Neuronal stem cell (in vitro differentiated cells): ENCODE measurements around the gene PARN.
"Not testable (repeated sequence)": the region's sequence is repeated elsewhere in the genome, so short reads cannot be mapped to it uniquely, and the experiment has no call there.

Experiments
- DNase-seq: peaks from one replicate; pipeline ENCODE4 v3.0.0-alpha.2; 2013; ENCODE audit warnings: low spot score
- H2AFZ ChIP-seq: one replicate; pipeline ENCODE4 v1.6.1; 2013; ENCODE audit warnings: mild to moderate bottlenecking, low read length, inconsistent platforms
- H2AK5ac ChIP-seq: 2 replicates; pipeline ENCODE4 v1.6.1; 2013; ENCODE audit warnings: low read depth, mild to moderate bottlenecking, inconsistent platforms, low read length, moderate library complexity, mixed read lengths
- H2BK120ac ChIP-seq: 2 replicates; pipeline ENCODE4 v1.6.1; 2013; ENCODE audit warnings: low read depth, mild to moderate bottlenecking, inconsistent platforms, low read length, moderate library complexity, mixed read lengths
- H2BK12ac ChIP-seq: one replicate; pipeline ENCODE4 v1.6.1; 2013; ENCODE audit warnings: low read length, inconsistent platforms
- H2BK15ac ChIP-seq: 2 replicates; pipeline ENCODE4 v1.6.1; 2013; ENCODE audit warnings: mild to moderate bottlenecking, low read length, inconsistent platforms, mixed read lengths
- H2BK5ac ChIP-seq: one replicate; pipeline ENCODE4 v1.6.1; 2013; ENCODE audit warnings: inconsistent platforms, mild to moderate bottlenecking, low read length, moderate library complexity
- H3K14ac ChIP-seq: one replicate; pipeline ENCODE4 v1.6.1; 2013; ENCODE audit warnings: low read length, inconsistent platforms
- H3K18ac ChIP-seq: 2 replicates; pipeline ENCODE4 v1.6.1; 2013; ENCODE audit warnings: low read length, inconsistent platforms
- H3K23ac ChIP-seq: 2 replicates; pipeline ENCODE4 v1.6.1; 2013; ENCODE audit warnings: low read depth, mild to moderate bottlenecking, mixed read lengths, low read length, inconsistent platforms; ENCODE audit not compliant: poor library complexity
- H3K27ac ChIP-seq: replicated peaks from 3 replicates; pipeline ENCODE4 v1.5.1; 2013; ENCODE audit warnings: low read length, inconsistent platforms
- H3K27me3 ChIP-seq, 3 experiments: 2 replicates each; pipeline ENCODE4 v1.6.1; 2013; ENCODE audit warnings: low read length in 3 of 3, mild to moderate bottlenecking in 2 of 3, inconsistent platforms in 1 of 3, low read depth in 1 of 3, mixed read lengths in 1 of 3, moderate library complexity in 1 of 3; ENCODE audit not compliant: control insufficient read depth in 3 of 3, insufficient read depth in 3 of 3
- H3K36me3 ChIP-seq, 2 donors: replicated peaks in 1 of 2; 2 replicates each; pipeline ENCODE4 v1.6.1; 2013; ENCODE audit warnings: low read length in 2 of 2; ENCODE audit not compliant: control insufficient read depth in 2 of 2, insufficient read depth in 2 of 2
- H3K4ac ChIP-seq: 2 replicates; pipeline ENCODE4 v1.6.1; 2013; ENCODE audit warnings: inconsistent platforms, mild to moderate bottlenecking, low read length, moderate library complexity
- H3K4me1 ChIP-seq, 2 donors: 1 replicate in 1 of 2; 2 replicates in 1 of 2; pipeline ENCODE4 v1.6.1; 2013; ENCODE audit warnings: low read length in 2 of 2, low read depth in 1 of 2; ENCODE audit not compliant: control insufficient read depth in 2 of 2, insufficient read depth in 1 of 2
- H3K4me2 ChIP-seq: one replicate; pipeline ENCODE4 v1.6.1; 2013; ENCODE audit warnings: mild to moderate bottlenecking, low read length, inconsistent platforms; ENCODE audit not compliant: insufficient read depth, poor library complexity, severe bottlenecking
- H3K4me3 ChIP-seq, 2 donors: 2 replicates each; pipeline ENCODE4 v1.5.1; 2013; ENCODE audit warnings: low read length in 2 of 2, mild to moderate bottlenecking in 2 of 2, inconsistent platforms in 1 of 2, moderate library complexity in 1 of 2
- H3K79me1 ChIP-seq: one replicate; pipeline ENCODE4 v1.6.1; 2013; ENCODE audit warnings: low read depth, mild to moderate bottlenecking, inconsistent platforms, low read length, moderate library complexity
- H3K9ac ChIP-seq: one replicate; pipeline ENCODE4 v1.6.1; 2013; ENCODE audit warnings: mild to moderate bottlenecking, low read depth, low read length, inconsistent platforms; ENCODE audit not compliant: poor library complexity
- H3K9me3 ChIP-seq, 2 donors: replicated peaks in 1 of 2; 2 replicates each; pipeline versions ENCODE3 to v1.6.1; 2013; ENCODE audit warnings: low read length in 2 of 2, mild to moderate bottlenecking in 2 of 2, inconsistent platforms in 1 of 2, low read depth in 1 of 2, mixed read lengths in 1 of 2, moderate library complexity in 1 of 2; ENCODE audit not compliant: control insufficient read depth in 2 of 2, insufficient read depth in 1 of 2
- H4K8ac ChIP-seq: one replicate; pipeline ENCODE4 v1.6.1; 2013; ENCODE audit warnings: low read depth, mild to moderate bottlenecking, inconsistent platforms, low read length, moderate library complexity
- H4K91ac ChIP-seq: one replicate; pipeline ENCODE4 v1.6.1; 2013; ENCODE audit warnings: low read length, low read depth, mild to moderate bottlenecking, inconsistent platforms; ENCODE audit not compliant: poor library complexity
- WGBS, 2 donors: extraction: QIAGEN DNeasy Blood & Tissue Kit; methylation state at CpG; one replicate each; pipeline ENCODE4 v1.1.7; 2013; ENCODE audit warnings: missing lambda C conversion rate in 2 of 2, mixed read lengths in 1 of 2; ENCODE audit not compliant: insufficient read length in 2 of 2, insufficient replicate concordance in 1 of 2; ENCODE audit errors: extremely low coverage in 2 of 2; 5-methylcytosine and 5-hydroxymethylcytosine counted together

Gene PARN

GRCh38 chr16:14586637-14587305 lies 43.3 kb downstream of the PARN start:
- WGBS, 2 donors = no CpG with 5 or more reads among the region's 3 CpGs
- H2AFZ ChIP-seq = no peak overlapping the region
- H4K91ac ChIP-seq = no peak overlapping the region
- no peak overlapping the region for H2BK15ac ChIP-seq
- no peaks in the 10 kb centered on the region for H3K4me1 ChIP-seq
- H3K4ac ChIP-seq = no peak overlapping the region
- no peak overlapping the region for H3K4me3 ChIP-seq
- no peaks in the 10 kb centered on the region for H3K27me3 ChIP-seq
- H2BK5ac ChIP-seq = no peak overlapping the region
- no peaks in the 10 kb centered on the region for H3K79me1 ChIP-seq
- H2BK12ac ChIP-seq = no peak overlapping the region
- no peak overlapping the region for H3K27ac ChIP-seq
- peaks cover 11 to 98% of the 10 kb centered on the region in 2 donors for H3K36me3 ChIP-seq
- no peak overlapping the region for H2AK5ac ChIP-seq
- H3K23ac ChIP-seq = no peak overlapping the region
- H3K14ac ChIP-seq = no peak overlapping the region
- no peak for DNase-seq
- H2BK120ac ChIP-seq = no peak overlapping the region
- H3K9me3 ChIP-seq = no peaks in the 10 kb centered on the region
- H3K18ac ChIP-seq = no peak overlapping the region
- H4K8ac ChIP-seq = no peak overlapping the region
- no peak overlapping the region for H3K4me2 ChIP-seq
- no peak overlapping the region for H3K9ac ChIP-seq

DNA sequence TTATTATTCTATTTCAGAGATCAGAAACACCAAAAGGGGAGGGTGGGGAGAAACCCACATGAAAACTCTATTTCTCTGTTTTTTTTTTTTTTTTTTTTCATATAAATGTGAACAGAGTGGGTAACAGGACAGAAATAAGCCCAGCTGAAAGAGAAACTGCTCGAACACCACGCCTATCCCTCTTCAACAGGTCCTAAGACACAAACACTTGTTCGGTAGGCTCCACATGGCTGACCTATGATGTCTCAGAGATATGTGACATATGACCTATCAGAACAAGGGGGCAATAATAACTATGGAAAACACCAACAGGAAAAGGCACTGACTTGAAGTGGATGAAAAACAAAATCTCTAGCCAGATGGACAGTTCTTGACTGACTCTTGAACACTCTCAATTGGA lies 44.8 kb downstream of the PARN start:
- Histone ChIP-seq H3K4me1 (no peaks in the 10 kb centered on the region), H3K23ac (no peak overlapping the region), H2BK12ac (no peak overlapping the region), H2AK5ac (no peak overlapping the region), H3K4ac (no peak overlapping the region), H3K27ac (no peak overlapping the region), H2BK5ac (no peak overlapping the region), H3K14ac (no peak overlapping the region), H3K4me2 (no peak overlapping the region), H4K91ac (no peak overlapping the region), H3K9me3 (no peaks in the 10 kb centered on the region), H2AFZ (no peak overlapping the region), H3K4me3 (no peak overlapping the region), H3K9ac (no peak overlapping the region), H3K27me3 (no peaks in the 10 kb centered on the region), H3K79me1 (no peaks in the 10 kb centered on the region), H4K8ac (no peak overlapping the region), H2BK120ac (no peak overlapping the region), H3K18ac (no peak overlapping the region), H2BK15ac (no peak overlapping the region), H3K36me3 (peaks cover 11 to 97% of the 10 kb centered on the region in 2 donors)
- no CpG with 5 or more reads among the region's 3 CpGs for WGBS, 2 donors
- DNase-seq = no peak

GRCh38 chr16:14580926-14581325 lies 49.1 kb downstream of the PARN start:
- H3K27me3 ChIP-seq, H3K4ac ChIP-seq, H2AFZ ChIP-seq, H3K9ac ChIP-seq, H3K9me3 ChIP-seq, H3K4me2 ChIP-seq, H3K23ac ChIP-seq, H3K4me3 ChIP-seq, H4K8ac ChIP-seq, H3K79me1 ChIP-seq, H3K18ac ChIP-seq, H2BK5ac ChIP-seq, H2BK15ac ChIP-seq, H2BK12ac ChIP-seq, H3K14ac ChIP-seq, H2AK5ac ChIP-seq, H3K4me1 ChIP-seq, DNase-seq, H2BK120ac ChIP-seq, H4K91ac ChIP-seq, H3K27ac ChIP-seq: not testable (repeated sequence)
- WGBS, 2 donors = no CpG with 5 or more reads among the region's 3 CpGs
- peaks cover 15 to 94% of the 10 kb centered on the region in 2 donors for H3K36me3 ChIP-seq

DNA sequence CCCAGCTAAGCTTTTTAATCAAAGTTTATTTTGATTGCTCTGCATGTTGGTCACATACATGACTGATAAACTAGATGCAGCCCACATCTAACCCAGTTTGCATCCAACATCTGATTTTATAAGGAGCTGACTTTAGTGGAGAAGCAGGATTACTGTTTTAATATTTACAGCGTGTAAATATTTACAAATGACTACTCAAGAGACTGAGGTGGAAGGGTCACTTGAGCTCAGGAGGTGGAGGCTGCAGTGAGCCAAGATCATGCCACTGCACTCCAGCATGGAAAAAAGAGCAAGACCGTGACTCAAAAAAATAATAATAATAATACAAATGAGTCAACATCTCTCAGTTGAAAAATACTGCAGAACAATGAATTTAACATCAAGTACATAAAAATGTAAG lies 50.8 kb downstream of the PARN start:
- H3K18ac ChIP-seq = no peak overlapping the region
- no peaks in the 10 kb centered on the region for H3K27me3 ChIP-seq
- H3K79me1 ChIP-seq = no peaks in the 10 kb centered on the region
- no peak overlapping the region for H2BK12ac ChIP-seq
- no peak overlapping the region for H3K4me2 ChIP-seq
- H3K9me3 ChIP-seq = peaks cover 2 to 10% of the 10 kb centered on the region in 2 donors
- WGBS, 2 donors = no CpG with 5 or more reads among the region's 2 CpGs
- H3K9ac ChIP-seq = no peak overlapping the region
- no peak overlapping the region for H2AFZ ChIP-seq
- no peak overlapping the region for H4K8ac ChIP-seq
- H2BK5ac ChIP-seq = no peak overlapping the region
- H3K27ac ChIP-seq = no peak overlapping the region
- no peak overlapping the region for H3K14ac ChIP-seq
- no peaks in the 10 kb centered on the region for H3K4me1 ChIP-seq
- no peak overlapping the region for H2BK120ac ChIP-seq
- H2AK5ac ChIP-seq = no peak overlapping the region
- no peak overlapping the region for H3K23ac ChIP-seq
- H3K4ac ChIP-seq = no peak overlapping the region
- no peak overlapping the region for H4K91ac ChIP-seq
- DNase-seq = no peak
- H3K36me3 ChIP-seq = peaks cover 23 to 91% of the 10 kb centered on the region in 2 donors
- H2BK15ac ChIP-seq = no peak overlapping the region
- H3K4me3 ChIP-seq = no peak overlapping the region
